ENCODE results near the gene ZBTB7A. TPM values are rescaled to one million over a fixed set of nuclear protein-coding genes. Genes with fewer than 3 reads are reported as not detected.

ZBTB7A gene
- total RNA-seq, 1 donor from 2014 or later, result 39.9 TPM

GRCh38 chr19:4031420-4031819 is 35.3 kb downstream of the ZBTB7A start:
- peaks cover 3% of the 10 kb centered on the region for H3K36me3 ChIP-seq (ENCODE audit: control insufficient read depth, insufficient read depth, low read length)
- H3K4me3 ChIP-seq (ENCODE audit: low read depth, low read length), result no peak overlapping the region
- no peaks in the 10 kb centered on the region for H3K27me3 ChIP-seq (ENCODE audit: control insufficient read depth, insufficient read depth, low read length)
- no peak for TF ChIP-seq CTCF (IDR thresholded peaks at IDR 0.05; ENCODE audit: insufficient read depth, low read length, poor library complexity, severe bottlenecking)
- no peak for DNase-seq (ENCODE audit: low read depth)

GRCh38 chr19:4030981-4031380 is 35.7 kb downstream of the ZBTB7A start:
- no peak overlapping the region for H3K4me3 ChIP-seq (ENCODE audit: low read depth, low read length)
- no peak for TF ChIP-seq CTCF (IDR thresholded peaks at IDR 0.05; ENCODE audit: insufficient read depth, low read length, poor library complexity, severe bottlenecking)
- peaks cover 3% of the 10 kb centered on the region for H3K36me3 ChIP-seq (ENCODE audit: control insufficient read depth, insufficient read depth, low read length)
- no peak for DNase-seq (ENCODE audit: low read depth)
- no peaks in the 10 kb centered on the region for H3K27me3 ChIP-seq (ENCODE audit: control insufficient read depth, insufficient read depth, low read length)

- H3K36me3 ChIP-seq (ENCODE audit: control insufficient read depth, insufficient read depth, low read length), result peaks cover 3% of the 10 kb centered on the region
- H3K4me3 ChIP-seq (ENCODE audit: low read depth, low read length), result no peak overlapping the region
- no peak for DNase-seq (ENCODE audit: low read depth)
- H3K27me3 ChIP-seq (ENCODE audit: control insufficient read depth, insufficient read depth, low read length), result no peaks in the 10 kb centered on the region
- no peak for TF ChIP-seq CTCF (IDR thresholded peaks at IDR 0.05; ENCODE audit: insufficient read depth, low read length, poor library complexity, severe bottlenecking)
Observed at GRCh38 chr19:4030552-4030951, 36.1 kb downstream of the ZBTB7A start.

GRCh38 chr19:4029247-4029614 is 37.5 kb downstream of the ZBTB7A start:
- no peak for DNase-seq (ENCODE audit: low read depth)
- no peak overlapping the region for H3K4me3 ChIP-seq (ENCODE audit: low read depth, low read length)
- peaks cover 2% of the 10 kb centered on the region for H3K36me3 ChIP-seq (ENCODE audit: control insufficient read depth, insufficient read depth, low read length)
- no peak for TF ChIP-seq CTCF (IDR thresholded peaks at IDR 0.05; ENCODE audit: insufficient read depth, low read length, poor library complexity, severe bottlenecking)
- no peaks in the 10 kb centered on the region for H3K27me3 ChIP-seq (ENCODE audit: control insufficient read depth, insufficient read depth, low read length)

GRCh38 chr19:4028334-4029246 is 38.1 kb downstream of the ZBTB7A start:
- H3K27me3 ChIP-seq (ENCODE audit: control insufficient read depth, insufficient read depth, low read length), result no peaks in the 10 kb centered on the region

More at GRCh38 chr19:4028334-4029246, 38.1 kb downstream of the ZBTB7A start:
- no peak for TF ChIP-seq CTCF (IDR thresholded peaks at IDR 0.05; ENCODE audit: insufficient read depth, low read length, poor library complexity, severe bottlenecking)
- Histone ChIP-seq H3K4me3 (ENCODE audit: low read depth, low read length) (no peak overlapping the region), H3K36me3 (ENCODE audit: control insufficient read depth, insufficient read depth, low read length) (peaks cover 2% of the 10 kb centered on the region)
- DNase-seq (ENCODE audit: low read depth), result no peak

Measured in kidney epithelial cell (primary cell).